Epithelial cell of esophagus (primary cell): ENCODE data around the gene CPHXL2.

Experiments
- DNase-seq: peaks from one replicate; pipeline ENCODE4 v3.0.0; 2010; ENCODE audit warnings: low read depth
- H3K4me3 ChIP-seq: 2 replicates; pipeline ENCODE4 v1.5.1; 2011; ENCODE audit warnings: mild to moderate bottlenecking, low read length, control low read depth
- TF ChIP-seq, protein P1 (sequence below): IDR thresholded peaks from 2 replicates; pipeline ENCODE4 v1.5.1; 2011; ENCODE audit warnings: low read depth, mild to moderate bottlenecking, low read length, control low read depth, inconsistent platforms; ENCODE audit not compliant: insufficient read depth; ENCODE audit errors: missing control alignments

CPHXL2 gene

DNA sequence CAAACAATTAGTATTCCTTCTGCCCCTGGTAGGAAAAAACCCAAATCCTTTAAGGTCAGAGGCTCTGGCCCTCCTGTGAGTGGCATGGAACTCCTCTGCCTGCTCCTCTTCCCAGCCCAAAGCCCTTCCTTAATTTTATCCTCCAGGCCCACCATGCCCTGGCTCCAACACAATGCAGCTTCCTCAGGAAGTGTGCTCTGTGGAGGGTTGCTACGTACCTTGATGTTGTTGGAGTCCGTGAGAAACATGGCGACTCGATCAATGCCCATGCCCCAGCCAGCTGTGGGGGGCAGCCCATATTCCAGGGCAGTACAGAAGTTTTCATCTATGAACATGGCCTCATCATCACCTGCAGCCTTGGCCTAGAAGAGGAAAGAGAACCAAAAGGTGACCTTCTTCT, 48.5 kb downstream of the CPHXL2 start:
- no peak overlapping the region for H3K4me3 ChIP-seq
- DNase-seq, result no peak
- TF ChIP-seq, protein P1, sequence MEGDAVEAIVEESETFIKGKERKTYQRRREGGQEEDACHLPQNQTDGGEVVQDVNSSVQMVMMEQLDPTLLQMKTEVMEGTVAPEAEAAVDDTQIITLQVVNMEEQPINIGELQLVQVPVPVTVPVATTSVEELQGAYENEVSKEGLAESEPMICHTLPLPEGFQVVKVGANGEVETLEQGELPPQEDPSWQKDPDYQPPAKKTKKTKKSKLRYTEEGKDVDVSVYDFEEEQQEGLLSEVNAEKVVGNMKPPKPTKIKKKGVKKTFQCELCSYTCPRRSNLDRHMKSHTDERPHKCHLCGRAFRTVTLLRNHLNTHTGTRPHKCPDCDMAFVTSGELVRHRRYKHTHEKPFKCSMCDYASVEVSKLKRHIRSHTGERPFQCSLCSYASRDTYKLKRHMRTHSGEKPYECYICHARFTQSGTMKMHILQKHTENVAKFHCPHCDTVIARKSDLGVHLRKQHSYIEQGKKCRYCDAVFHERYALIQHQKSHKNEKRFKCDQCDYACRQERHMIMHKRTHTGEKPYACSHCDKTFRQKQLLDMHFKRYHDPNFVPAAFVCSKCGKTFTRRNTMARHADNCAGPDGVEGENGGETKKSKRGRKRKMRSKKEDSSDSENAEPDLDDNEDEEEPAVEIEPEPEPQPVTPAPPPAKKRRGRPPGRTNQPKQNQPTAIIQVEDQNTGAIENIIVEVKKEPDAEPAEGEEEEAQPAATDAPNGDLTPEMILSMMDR, result no peak

DNA sequence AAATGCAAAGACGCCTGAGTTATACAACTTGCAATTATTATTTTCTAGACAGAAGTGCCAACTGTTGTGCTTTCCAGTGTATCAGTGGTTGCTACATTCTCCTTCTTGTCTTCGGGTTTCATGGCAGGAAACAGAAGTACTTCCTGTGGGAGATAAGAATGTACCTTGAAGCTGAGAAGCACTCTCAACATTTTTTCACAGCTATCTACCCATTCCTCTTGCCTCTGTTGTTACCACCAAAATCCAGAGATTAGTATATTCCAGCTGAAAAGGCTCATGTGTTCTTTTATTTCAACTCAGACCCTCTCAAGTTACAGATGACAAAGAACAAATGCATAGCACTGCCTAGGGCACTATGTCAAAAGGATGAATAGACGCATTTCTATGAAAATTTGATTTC, 49.0 kb downstream of the CPHXL2 start:
- TF ChIP-seq, protein P1, result no peak
- DNase-seq, result no peak
- H3K4me3 ChIP-seq, result no peak overlapping the region

GRCh38 chr16:75626806-75627205, 50.0 kb downstream of the CPHXL2 start:
- TF ChIP-seq, protein P1, result no peak
- DNase-seq, result no peak
- H3K4me3 ChIP-seq, result no peak overlapping the region

GRCh38 chr16:75624921-75625334, 51.9 kb downstream of the CPHXL2 start:
- TF ChIP-seq, protein P1, result no peak
- H3K4me3 ChIP-seq, result no peak overlapping the region
- DNase-seq, result peak; percentile 59

DNA sequence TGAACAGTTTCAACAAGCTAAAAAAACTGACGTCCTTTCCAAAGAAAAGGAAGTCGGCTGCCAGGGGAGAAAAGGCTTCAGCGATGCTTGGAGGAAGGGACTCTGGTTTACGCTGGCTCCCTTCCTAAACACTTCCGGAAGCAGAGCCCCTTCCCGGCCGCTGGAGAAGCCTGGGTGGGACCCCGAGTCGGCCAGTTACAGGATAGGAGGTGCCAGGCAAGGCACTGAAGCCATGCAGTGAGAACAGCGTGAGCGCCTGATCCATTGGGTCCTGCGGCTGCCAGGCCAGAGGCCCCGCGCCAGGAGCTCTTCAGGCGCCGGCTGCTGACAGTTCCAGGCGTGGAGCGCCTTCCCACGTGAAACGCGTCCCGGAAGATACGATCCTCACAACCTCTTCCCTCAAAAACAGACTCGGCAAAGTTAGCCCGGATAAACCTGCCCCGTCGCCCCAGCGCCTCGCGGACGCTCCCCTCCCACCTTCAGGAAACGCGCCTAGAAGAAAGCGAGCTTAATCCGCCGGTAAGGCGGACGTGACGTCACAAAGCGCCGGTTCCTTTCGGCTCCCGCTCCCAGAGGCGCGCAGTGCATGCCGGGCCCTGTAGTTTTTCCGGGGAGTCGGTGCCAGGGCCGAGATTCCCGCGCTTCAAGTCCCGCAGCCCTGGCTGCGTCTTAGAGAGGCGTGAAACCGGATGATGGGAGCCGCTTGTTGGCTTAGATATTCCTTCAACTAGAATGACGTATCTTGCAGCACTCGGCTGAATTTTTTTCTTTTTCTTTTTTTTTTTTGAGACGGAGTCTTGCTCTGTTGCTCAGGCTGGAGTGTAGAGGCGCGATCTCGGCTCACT, 53.8 kb downstream of the CPHXL2 start, which contains the start of gene ADAT1:
Gene ADAT1 (minus strand): TSS at position 521 of the 845 bp plus-strand sequence. CDS start 2,482 bp downstream, outside the sequence.
- H3K4me3 ChIP-seq, result peak within 1 kb of the TSS; percentile 90
- peak; percentile 99 for DNase-seq
- TF ChIP-seq, protein P1, result no peak

DNA sequence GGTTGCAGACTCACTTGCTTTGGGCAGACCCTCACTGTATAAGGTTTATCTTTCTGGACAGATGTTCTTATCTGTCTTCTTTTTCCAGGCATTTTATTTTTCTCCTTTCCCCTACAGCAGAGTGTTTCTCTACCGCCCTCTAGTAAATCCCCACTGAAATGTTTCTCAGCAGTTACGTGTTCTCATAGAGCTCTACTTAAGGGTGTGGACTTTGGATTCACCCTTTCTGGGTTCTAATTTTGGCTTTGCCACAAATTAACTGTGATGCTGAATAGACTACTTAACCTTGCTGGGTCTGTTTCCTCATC, 55.7 kb downstream of the CPHXL2 start:
- TF ChIP-seq, protein P1, result peak; percentile 59
- DNase-seq, result peak; percentile 48
- H3K4me3 ChIP-seq, result no peak overlapping the region
